PFSK-1 (cell line): ENCODE data around the gene TOM1L2.

Source experiments
- POLR2AphosphoS5 ChIP-seq: IDR thresholded peaks from 2 replicates; pipeline ENCODE4 v1.6.1; 2012; ENCODE audit warnings: low read depth, mild to moderate bottlenecking, control low read depth, low read length, moderate library complexity
- SIN3A ChIP-seq: IDR thresholded peaks from 2 replicates; pipeline ENCODE4 v1.6.1; 2012; ENCODE audit warnings: mild to moderate bottlenecking, low read length, moderate library complexity, borderline replicate concordance; ENCODE audit not compliant: insufficient read depth
- TAF1 ChIP-seq: IDR thresholded peaks from 2 replicates; pipeline ENCODE4 v1.6.1; 2012; ENCODE audit warnings: low read length, control low read depth, borderline replicate concordance; ENCODE audit not compliant: insufficient read depth
- TF ChIP-seq, protein P1 (sequence below), 2 experiments: IDR thresholded peaks; 2 replicates each; pipeline versions ENCODE4 v1.6.1 to v1.8.0; 2011 to 2012; ENCODE audit warnings: low read depth in 2 of 2, low read length in 2 of 2, control low read depth in 1 of 2, inconsistent platforms in 1 of 2, mild to moderate bottlenecking in 1 of 2, moderate library complexity in 1 of 2; ENCODE audit not compliant: insufficient read depth in 1 of 2

- TF ChIP-seq TAF1 (no peak), POLR2AphosphoS5 (no peak), SIN3A (no peak)
- TF ChIP-seq, protein P1, sequence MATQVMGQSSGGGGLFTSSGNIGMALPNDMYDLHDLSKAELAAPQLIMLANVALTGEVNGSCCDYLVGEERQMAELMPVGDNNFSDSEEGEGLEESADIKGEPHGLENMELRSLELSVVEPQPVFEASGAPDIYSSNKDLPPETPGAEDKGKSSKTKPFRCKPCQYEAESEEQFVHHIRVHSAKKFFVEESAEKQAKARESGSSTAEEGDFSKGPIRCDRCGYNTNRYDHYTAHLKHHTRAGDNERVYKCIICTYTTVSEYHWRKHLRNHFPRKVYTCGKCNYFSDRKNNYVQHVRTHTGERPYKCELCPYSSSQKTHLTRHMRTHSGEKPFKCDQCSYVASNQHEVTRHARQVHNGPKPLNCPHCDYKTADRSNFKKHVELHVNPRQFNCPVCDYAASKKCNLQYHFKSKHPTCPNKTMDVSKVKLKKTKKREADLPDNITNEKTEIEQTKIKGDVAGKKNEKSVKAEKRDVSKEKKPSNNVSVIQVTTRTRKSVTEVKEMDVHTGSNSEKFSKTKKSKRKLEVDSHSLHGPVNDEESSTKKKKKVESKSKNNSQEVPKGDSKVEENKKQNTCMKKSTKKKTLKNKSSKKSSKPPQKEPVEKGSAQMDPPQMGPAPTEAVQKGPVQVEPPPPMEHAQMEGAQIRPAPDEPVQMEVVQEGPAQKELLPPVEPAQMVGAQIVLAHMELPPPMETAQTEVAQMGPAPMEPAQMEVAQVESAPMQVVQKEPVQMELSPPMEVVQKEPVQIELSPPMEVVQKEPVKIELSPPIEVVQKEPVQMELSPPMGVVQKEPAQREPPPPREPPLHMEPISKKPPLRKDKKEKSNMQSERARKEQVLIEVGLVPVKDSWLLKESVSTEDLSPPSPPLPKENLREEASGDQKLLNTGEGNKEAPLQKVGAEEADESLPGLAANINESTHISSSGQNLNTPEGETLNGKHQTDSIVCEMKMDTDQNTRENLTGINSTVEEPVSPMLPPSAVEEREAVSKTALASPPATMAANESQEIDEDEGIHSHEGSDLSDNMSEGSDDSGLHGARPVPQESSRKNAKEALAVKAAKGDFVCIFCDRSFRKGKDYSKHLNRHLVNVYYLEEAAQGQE (IDR thresholded peaks at IDR 0.05; ENCODE audit: insufficient read depth in 1 of 2, low read depth in 2 of 2, low read length in 2 of 2): no peak
Observed at GRCh38 chr17:17972952-17973254, 703 bp upstream of the TOM1L2 start.
